Measurements from ENCODE around the gene DNAJC8.

The DNAJC8 gene

GRCh38 chr1:28232558-28233263 lies at the start of gene DNAJC8:
DNAJC8 (minus strand) TSS chr1:28233029; CDS start chr1:28232998, 31 bp downstream.
- H3K9me3 ChIP-seq: no peaks in the 10 kb centered on the region
- peak; percentile 97 to 99 for DNase-seq
- no peak for TF ChIP-seq CTCF (IDR thresholded peaks at IDR 0.05)
- peaks cover 12 to 29% (median 19%) of the 10 kb centered on the region in 3 donors for H3K36me3 ChIP-seq
- H3K27me3 ChIP-seq: no peaks in the 10 kb centered on the region
- intact Hi-C loops (cut with DNase I; ENCODE audit: low total_unique reads): no loop called here
- peak within 1 kb of the TSS; percentile 82 to 89 for H3K27ac ChIP-seq
- peak within 1 kb of the TSS; percentile 85 to 98 for H3K4me3 ChIP-seq
- peaks cover 0 to 45% (median 29%) of the 10 kb centered on the region in 4 donors for H3K4me1 ChIP-seq

DNA sequence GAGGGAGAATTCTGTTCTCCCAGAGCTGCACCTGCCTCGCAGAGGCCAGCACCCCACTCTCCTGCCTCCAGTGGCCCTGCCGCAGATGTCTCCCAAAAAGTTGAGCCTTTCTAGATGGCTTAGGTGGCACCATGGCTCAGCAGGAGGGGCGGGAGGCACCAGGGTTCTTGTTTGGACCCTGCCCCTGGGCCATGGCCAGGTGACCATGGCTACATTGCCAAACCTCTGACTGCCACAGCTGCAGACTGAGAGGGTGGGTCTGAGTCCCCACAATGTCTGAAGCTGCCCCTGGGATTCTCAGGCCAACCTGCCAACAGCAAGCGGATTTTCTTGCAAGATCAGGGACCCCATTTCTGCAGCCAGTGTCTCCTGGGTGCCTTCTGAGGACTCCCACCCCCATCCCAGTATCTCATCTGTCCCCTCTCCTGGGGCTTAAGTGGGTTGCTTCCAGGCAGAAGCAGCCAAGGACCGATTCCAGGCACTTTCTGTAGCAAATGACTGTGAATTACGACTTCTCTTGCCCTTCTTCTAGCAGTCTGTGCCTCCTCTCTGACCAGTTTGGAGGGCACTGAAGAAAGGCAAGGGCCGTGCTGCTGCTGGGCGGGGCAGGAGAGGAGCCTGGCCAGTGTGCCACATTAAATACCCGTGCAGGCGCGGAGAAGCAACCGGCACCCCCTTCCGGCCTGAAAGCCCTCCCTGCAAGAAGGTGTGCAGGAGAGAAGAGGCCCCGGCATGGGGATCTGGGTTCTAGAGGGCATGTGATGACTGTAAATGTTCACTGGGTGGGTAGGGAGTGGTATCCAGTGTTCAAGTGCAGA lies 49.0 kb upstream of the DNAJC8 start:
- H3K27ac ChIP-seq: no peak overlapping the region
- no peak overlapping the region for H3K4me3 ChIP-seq
- no peak for DNase-seq
- peaks cover 38 to 63% (median 46%) of the 10 kb centered on the region in 3 donors for H3K36me3 ChIP-seq
- no peaks in the 10 kb centered on the region for H3K9me3 ChIP-seq
- H3K4me1 ChIP-seq: no peaks in the 10 kb centered on the region
- intact Hi-C loops (cut with DNase I; ENCODE audit: low total_unique reads): no loop called here
- TF ChIP-seq CTCF (IDR thresholded peaks at IDR 0.05): no peak
- no peaks in the 10 kb centered on the region for H3K27me3 ChIP-seq

- TF ChIP-seq CTCF (IDR thresholded peaks at IDR 0.05): no peak
- Histone ChIP-seq H3K36me3 (peaks cover 40 to 70% (median 46%) of the 10 kb centered on the region in 3 donors), H3K27me3 (no peaks in the 10 kb centered on the region), H3K9me3 (no peaks in the 10 kb centered on the region), H3K4me1 (no peaks in the 10 kb centered on the region), H3K27ac (no peak overlapping the region), H3K4me3 (no peak overlapping the region)
- intact Hi-C loops (cut with DNase I; ENCODE audit: low total_unique reads): no loop called here
- DNase-seq: peak in 1 of 2 donors; percentile 25
These were observed 48.1 kb upstream of the DNAJC8 start for GRCh38 chr1:28280977-28281381.

GRCh38 chr1:28280501-28280900 lies 47.7 kb upstream of the DNAJC8 start:
- no peaks in the 10 kb centered on the region for H3K9me3 ChIP-seq
- intact Hi-C loops (cut with DNase I; ENCODE audit: low total_unique reads): no loop called here
- no peak overlapping the region for H3K4me3 ChIP-seq

GRCh38 chr1:28279721-28280120 lies 46.9 kb upstream of the DNAJC8 start:
- H3K9me3 ChIP-seq: no peaks in the 10 kb centered on the region
- no peaks in the 10 kb centered on the region for H3K4me1 ChIP-seq
- peaks cover 52 to 81% (median 54%) of the 10 kb centered on the region in 3 donors for H3K36me3 ChIP-seq
- no peaks in the 10 kb centered on the region for H3K27me3 ChIP-seq
- DNase-seq: no peak
- intact Hi-C loops (cut with DNase I; ENCODE audit: low total_unique reads): no loop called here
- no peak overlapping the region for H3K27ac ChIP-seq
- H3K4me3 ChIP-seq: no peak overlapping the region
- TF ChIP-seq CTCF (IDR thresholded peaks at IDR 0.05): no peak

More at GRCh38 chr1:28280501-28280900, 47.7 kb upstream of the DNAJC8 start:
- Histone ChIP-seq H3K27me3 (no peaks in the 10 kb centered on the region), H3K36me3 (peaks cover 44 to 75% (median 49%) of the 10 kb centered on the region in 3 donors), H3K4me1 (no peaks in the 10 kb centered on the region), H3K27ac (no peak overlapping the region)
- DNase-seq: no peak
- no peak for TF ChIP-seq CTCF (IDR thresholded peaks at IDR 0.05)
